A549 (cell line): ENCODE data around the gene TTYH3. TPM values are rescaled to one million over a fixed set of nuclear protein-coding genes. Genes with fewer than 3 reads are reported as not detected.

Experiments
- ATAC-seq, 2 experiments: fragments of 200-7000 bp in 1 of 2; fragments of >200 bp in 1 of 2; cut with Nextera tagmentation in 1 of 2; cut with Tn5 transposase in 1 of 2; 3 replicates each; pipeline versions ENCODE4 v1.8.0 to v1.9.1; 2018 to 2020; ENCODE audit warnings: mild to moderate bottlenecking in 1 of 2, moderate library complexity in 1 of 2
- CTCF ChIA-PET: fragments of 300-600 bp; sonication (Branson Sonifier 250); formaldehyde crosslinking; extraction: SDS; loops from one replicate; lab custom pipeline; 2021; ENCODE audit warnings: antibody characterized with exemption, inconsistent platforms; lab: Yijun Ruan, JAX
- POLR2A ChIA-PET: fragments of 350-600 bp; formaldehyde crosslinking; extraction: SDS; loops from one replicate; lab custom pipeline; 2021; ENCODE audit warnings: antibody characterized with exemption, inconsistent platforms; lab: Yijun Ruan, JAX
- DNase-seq, 2 experiments: peaks; one replicate each; pipeline versions ENCODE4 v3.0.0 to v3.0.0-alpha.2; 2011 to 2016; ENCODE audit warnings: low read depth in 1 of 2, low spot score in 1 of 2
- FAIRE-seq: peaks from 2 replicates; lab custom pipeline; 2011; peaks lifted over from hg19 to GRCh38; lab: Jason Lieb, UNC
- H3K27ac ChIP-seq, 2 experiments: fragments of >200 bp; sonication (Bioruptor Twin); formaldehyde crosslinking; 3 replicates each; pipeline ENCODE4 v1.5.1; 2016 to 2017
- H3K4me1 ChIP-seq: fragments of >200 bp; sonication (Bioruptor Twin); formaldehyde crosslinking; 3 replicates; pipeline ENCODE4 v1.6.1; 2016
- H3K4me2 ChIP-seq: fragments of >200 bp; sonication (Bioruptor Twin); formaldehyde crosslinking; 3 replicates; pipeline ENCODE4 v1.6.1; 2016
- H3K4me3 ChIP-seq: fragments of >200 bp; sonication (Bioruptor Twin); formaldehyde crosslinking; 3 replicates; pipeline ENCODE4 v1.5.1; 2016
- H3K9me3 ChIP-seq: fragments of >200 bp; sonication (Bioruptor Twin); formaldehyde crosslinking; 3 replicates; pipeline ENCODE4 v1.6.1; 2016
- BCL3 ChIP-seq: fragments of >200 bp; sonication (Bioruptor Twin); formaldehyde crosslinking; IDR thresholded peaks from 3 replicates; pipeline ENCODE4 v1.6.1; 2016
- BHLHE40 ChIP-seq: IDR thresholded peaks from 2 replicates; pipeline ENCODE4 v1.6.1; 2012; ENCODE audit warnings: low read depth, low read length, inconsistent platforms
- CBX2 ChIP-seq: fragments of 200-600 bp; sonication (generic); IDR thresholded peaks from 2 replicates; pipeline ENCODE4 v1.6.1; 2016; ENCODE audit warnings: low read depth, mild to moderate bottlenecking, borderline replicate concordance
- CBX8 ChIP-seq: fragments of 200-600 bp; sonication (generic); IDR thresholded peaks from 2 replicates; pipeline ENCODE4 v1.6.1; 2016
- CEBPB ChIP-seq, 2 experiments: fragments of >200 bp in 1 of 2; sonication (Bioruptor Twin) in 1 of 2; formaldehyde crosslinking in 1 of 2; IDR thresholded peaks; 2 replicates each; pipeline ENCODE4 v1.6.1; 2012 to 2016
- E2F6 ChIP-seq: IDR thresholded peaks from 2 replicates; pipeline ENCODE4 v1.6.1; 2012; ENCODE audit warnings: low read depth, borderline replicate concordance
- EHF ChIP-seq: fragments of 250-450 bp; sonication (Bioruptor Pico); IDR thresholded peaks from 2 replicates; pipeline ENCODE4 v1.5.0; 2020; ENCODE audit warnings: mild to moderate bottlenecking
- EHMT2 ChIP-seq: fragments of 200-600 bp; sonication (generic); IDR thresholded peaks from 2 replicates; pipeline ENCODE4 v1.6.1; 2016; ENCODE audit warnings: antibody characterized with exemption, low read depth, mild to moderate bottlenecking, moderate library complexity
- EP300 ChIP-seq, 2 experiments: fragments of >200 bp; sonication (Bioruptor Twin); formaldehyde crosslinking; IDR thresholded peaks; 2 replicates in 1 of 2; 3 replicates in 1 of 2; pipeline ENCODE4 v1.6.1; 2016 to 2017
- GATA3 ChIP-seq: IDR thresholded peaks from 2 replicates; pipeline ENCODE4 v1.6.1; 2012; ENCODE audit warnings: borderline replicate concordance
- HDAC2 ChIP-seq: fragments of 200-600 bp; sonication (generic); IDR thresholded peaks from 2 replicates; pipeline ENCODE4 v1.6.1; 2016
- HMGXB4 ChIP-seq: fragments of 250-450 bp; sonication (Bioruptor Pico); IDR thresholded peaks from 2 replicates; pipeline ENCODE4 v1.5.0; 2021; ENCODE audit warnings: mild to moderate bottlenecking, moderate library complexity, borderline replicate concordance
- HOXA7 ChIP-seq: fragments of 250-450 bp; sonication (Bioruptor Pico); IDR thresholded peaks from 2 replicates; pipeline ENCODE4 v1.5.0; 2020; ENCODE audit warnings: mild to moderate bottlenecking, moderate library complexity
- HOXB13 ChIP-seq: fragments of 250-450 bp; sonication (Bioruptor Pico); IDR thresholded peaks from 2 replicates; pipeline ENCODE4 v1.5.0; 2020; ENCODE audit warnings: low read depth, mild to moderate bottlenecking, moderate library complexity
- KDM5A ChIP-seq: fragments of 200-600 bp; sonication (generic); IDR thresholded peaks from 2 replicates; pipeline ENCODE4 v1.6.1; 2016; ENCODE audit warnings: antibody characterized with exemption, mild to moderate bottlenecking
- MAX ChIP-seq: IDR thresholded peaks from 2 replicates; pipeline ENCODE4 v1.6.1; 2012
- NFE2L2 ChIP-seq: fragments of 150-350 bp; conservative IDR thresholded peaks from 2 replicates; pipeline ENCODE4 v1.6.1; 2014; ENCODE audit warnings: low read length
- NPAS2 ChIP-seq: fragments of 250-450 bp; sonication (Bioruptor Pico); IDR thresholded peaks from 2 replicates; pipeline ENCODE4 v1.8.0; 2022; ENCODE audit warnings: mild to moderate bottlenecking, moderate library complexity, borderline replicate concordance
- NR3C1 ChIP-seq: fragments of >200 bp; sonication (Bioruptor Twin); formaldehyde crosslinking; IDR thresholded peaks from 3 replicates; pipeline ENCODE4 v1.6.1; 2017
- PBX3 ChIP-seq: IDR thresholded peaks from 2 replicates; pipeline ENCODE4 v1.6.1; 2012
- PHF8 ChIP-seq: fragments of 200-600 bp; sonication (generic); IDR thresholded peaks from 2 replicates; pipeline ENCODE4 v1.6.1; 2016; ENCODE audit warnings: low read depth, mild to moderate bottlenecking, antibody characterized with exemption, moderate library complexity, borderline replicate concordance
- POLR2AphosphoS2 ChIP-seq: conservative IDR thresholded peaks from 2 replicates; pipeline ENCODE4 v1.6.1; 2012; ENCODE audit warnings: low read length, improper control_type of control experiment, inconsistent platforms
- REST ChIP-seq: fragments of 200-600 bp; sonication (generic); IDR thresholded peaks from 2 replicates; pipeline ENCODE4 v1.6.1; 2016; ENCODE audit warnings: antibody characterized with exemption, mild to moderate bottlenecking, moderate library complexity
- RFX5 ChIP-seq: fragments of 450-650 bp; IDR thresholded peaks from 2 replicates; pipeline ENCODE4 v1.7.1; 2014; ENCODE audit warnings: antibody characterized with exemption, mild to moderate bottlenecking, moderate library complexity
- SMC3 ChIP-seq: fragments of >200 bp; sonication (Bioruptor Twin); formaldehyde crosslinking; IDR thresholded peaks from 3 replicates; pipeline ENCODE4 v1.6.1; 2018; ENCODE audit warnings: inconsistent platforms
- SREBF2 ChIP-seq: fragments of 450-650 bp; IDR thresholded peaks from 2 replicates; pipeline ENCODE4 v1.6.1; 2014; ENCODE audit warnings: mild to moderate bottlenecking, moderate library complexity
- TFCP2L1 ChIP-seq: fragments of 250-450 bp; sonication (Bioruptor Pico); IDR thresholded peaks from 2 replicates; pipeline ENCODE4 v1.5.0; 2021; ENCODE audit warnings: mild to moderate bottlenecking
- USF2 ChIP-seq: fragments of 450-650 bp; IDR thresholded peaks from 2 replicates; pipeline ENCODE4 v1.6.1; 2014; ENCODE audit warnings: antibody characterized with exemption
- WGBS: methylation state at CpG from one replicate; pipeline ENCODE4 v1.1.6; 2017; ENCODE audit errors: missing lambda C conversion rate; 5-methylcytosine and 5-hydroxymethylcytosine counted together
- polyA plus RNA-seq, 4 experiments: library from polyadenylated mRNA; depleted of rRNA in 3 of 4; stranded (reverse); fragments of >200 nt; fragmentation: RNase III in 1 of 4; extraction: RNeasy Plus Mini Kit Qiagen cat#74134 plus additional on column Dnase treatment in 1 of 4; gene quantifications; 2 replicates in 3 of 4; 3 replicates in 1 of 4; pipeline ENCODE4 v1.2.3, GENCODE V29; 2011 to 2017

The TTYH3 gene
- polyA plus RNA-seq, 2 of the 4 experiments (the other 2 are of a cell fraction) = 11.3 to 43.6 TPM

- no peak overlapping the region for H3K4me2 ChIP-seq
- ChIA-PET CTCF (interaction anchor here (1.0 kb wide), 2 partner anchors 14 to 129 kb away, joined by 3 to 4 read pairs; no protein-coding TSS in a partner anchor), POLR2A (no interaction called here)
- FAIRE-seq (no peak), DNase-seq (no peak), ATAC-seq (no peak)
- H3K4me3 ChIP-seq = no peak overlapping the region
- WGBS = 93% methylated on average over 13 of the region's 13 CpGs
- no peaks in the 10 kb centered on the region for H3K9me3 ChIP-seq
- H3K27ac ChIP-seq = no peak overlapping the region
- no peaks in the 10 kb centered on the region for H3K4me1 ChIP-seq
- no peak for TF ChIP-seq EHMT2
- no peak for TF ChIP-seq HMGXB4 (CRISPR knock-in tag)
- TF ChIP-seq GATA3 = no peak
- TF ChIP-seq HOXA7 = no peak
- no peak for TF ChIP-seq HOXB13
- no peak for TF ChIP-seq CBX8
- no peak for TF ChIP-seq NR3C1
- no peak for TF ChIP-seq POLR2AphosphoS2
- no peak for TF ChIP-seq EP300 (IDR thresholded peaks at IDR 0.05)
- TF ChIP-seq MAX = no peak
- no peak for TF ChIP-seq BHLHE40
- no peak for TF ChIP-seq PHF8
- TF ChIP-seq KDM5A = no peak
- TF ChIP-seq CEBPB (IDR thresholded peaks at IDR 0.05) = no peak
These were observed 34.5 kb upstream of the TTYH3 start for GRCh38 chr7:2597273-2597640.

- ChIA-PET CTCF (interaction anchor here (0.6 kb wide), 1 partner anchor 190 kb away, joined by 3 read pairs; no protein-coding TSS in a partner anchor), POLR2A (no interaction called here)
- DNase-seq = no peak
- no peak overlapping the region for H3K4me2 ChIP-seq
- no peak; a peak in 1 of 6 replicates for ATAC-seq
- FAIRE-seq = no peak
- WGBS = 96% methylated on average over 28 of the region's 29 CpGs
- TF ChIP-seq E2F6 = no peak
- no peak for TF ChIP-seq PBX3
- no peak for TF ChIP-seq POLR2AphosphoS2
- no peak for TF ChIP-seq HOXB13
- no peak for TF ChIP-seq SREBF2
- no peak for TF ChIP-seq RFX5
- TF ChIP-seq EHF (CRISPR knock-in tag) = no peak
- no peak for TF ChIP-seq SMC3
- TF ChIP-seq TFCP2L1 (CRISPR knock-in tag) = no peak
- TF ChIP-seq CBX2 = no peak
- no peak for TF ChIP-seq HOXA7
- no peak for TF ChIP-seq PHF8
- TF ChIP-seq KDM5A = no peak
- TF ChIP-seq EHMT2 = no peak
- TF ChIP-seq NFE2L2 = no peak
- TF ChIP-seq HDAC2 = no peak
- TF ChIP-seq REST = no peak
- no peak for TF ChIP-seq USF2
- no peak for TF ChIP-seq NPAS2
- TF ChIP-seq BCL3 = no peak
- no peak overlapping the region for H3K27ac ChIP-seq
- H3K4me1 ChIP-seq = no peaks in the 10 kb centered on the region
- no peak overlapping the region for H3K4me3 ChIP-seq
- H3K9me3 ChIP-seq = no peaks in the 10 kb centered on the region
These were observed 33.5 kb upstream of the TTYH3 start for GRCh38 chr7:2598154-2598823.
